GM19025 (cell line): ENCODE results near the gene EVI2B.
"Not testable (repeated sequence)": the region's sequence is repeated elsewhere in the genome, so short reads cannot be mapped to it uniquely, and the experiment has no call there.

ENCODE experiments used
- ATAC-seq: cut with Tn5 transposase; IDR thresholded peaks from one replicate; pipeline ENCODE4 v1.9.1; 2021; ENCODE audit warnings: mild to moderate bottlenecking, low read depth, moderate library complexity; ENCODE audit not compliant: unreplicated experiment

The EVI2B gene

DNA sequence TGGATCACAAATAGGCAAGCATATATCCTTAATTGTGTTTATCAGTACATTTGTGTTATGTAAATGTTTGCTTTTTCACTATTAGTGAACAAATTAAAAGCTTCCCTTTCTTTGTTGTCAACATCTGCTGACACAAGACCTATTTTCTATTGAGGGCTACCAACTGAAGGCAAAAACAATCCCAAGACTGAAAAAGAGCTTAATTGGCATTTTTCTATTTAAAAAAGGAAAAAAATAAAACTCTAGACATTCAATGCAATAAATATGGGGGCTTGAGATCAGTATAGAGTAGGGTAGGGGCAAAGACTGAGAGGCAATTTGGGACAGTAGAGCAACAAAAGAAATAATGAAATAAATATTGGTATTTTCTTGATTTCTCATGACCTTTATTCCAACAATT, 41.1 kb downstream of the EVI2B start:
- no peak for ATAC-seq

DNA sequence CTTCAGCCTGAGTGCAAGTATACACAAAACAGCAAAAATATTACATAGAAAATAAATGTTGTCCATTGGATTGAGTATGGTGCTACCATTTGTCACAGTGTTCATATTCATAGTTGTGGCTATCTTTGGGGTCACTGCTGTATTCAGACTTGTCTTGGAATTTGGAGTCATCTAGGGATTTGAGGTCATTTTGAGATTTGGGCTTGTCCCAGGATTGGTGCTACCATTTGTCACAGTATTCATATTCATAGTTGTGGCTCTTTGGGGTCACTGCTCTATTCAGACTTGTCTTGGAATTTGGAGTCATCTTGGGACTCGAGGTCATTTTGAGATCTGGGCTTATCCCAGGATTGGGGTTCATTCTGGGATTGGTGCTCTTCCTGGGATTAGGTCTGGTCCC, 41.6 kb downstream of the EVI2B start:
- no peak for ATAC-seq

DNA sequence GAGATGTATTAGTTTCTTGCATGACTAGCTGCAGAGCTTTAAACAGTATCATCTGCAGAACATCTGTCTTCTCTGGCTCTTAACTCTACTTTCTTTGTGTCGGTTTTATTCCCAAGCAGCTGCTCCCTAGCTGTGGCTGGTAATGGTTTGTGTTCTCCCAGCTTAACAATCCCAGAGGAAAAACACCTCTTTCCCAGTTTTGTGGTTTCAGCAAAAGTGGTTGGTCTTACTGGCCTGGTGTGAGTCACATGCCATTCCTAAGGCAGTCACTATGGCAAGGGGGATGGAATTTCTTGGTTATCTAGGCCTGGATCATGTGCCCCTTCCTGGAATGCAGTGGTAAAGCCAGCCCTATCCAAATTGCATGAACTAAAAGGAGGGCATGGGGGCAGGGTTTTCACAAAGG, 44.3 kb downstream of the EVI2B start:
- ATAC-seq: no peak

DNA sequence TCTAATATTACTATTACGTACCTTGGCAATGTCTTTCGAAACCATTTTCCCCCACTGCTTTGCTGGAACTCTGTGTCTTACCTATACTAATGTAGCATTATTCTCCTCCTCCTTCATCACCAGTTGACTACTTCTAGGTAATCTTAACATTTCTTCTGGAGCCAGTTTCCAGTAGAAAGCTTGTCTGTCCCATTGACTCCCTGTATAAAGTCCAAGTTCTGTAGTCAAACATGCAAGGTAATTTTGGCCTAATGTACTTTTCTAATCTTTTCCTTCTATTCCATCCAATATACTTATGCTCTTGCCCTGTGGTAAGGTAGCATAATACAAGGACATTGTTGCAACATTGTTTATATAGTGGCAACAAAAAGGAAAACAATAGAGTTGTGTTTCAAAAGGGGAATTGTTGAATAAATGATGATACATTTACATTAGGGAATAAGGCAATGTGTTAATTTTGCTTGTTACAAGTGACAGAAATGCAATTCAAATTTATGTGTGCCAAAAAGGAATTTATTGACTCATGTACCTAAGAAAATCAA, 44.7 kb downstream of the EVI2B start:
- ATAC-seq: no peak

DNA sequence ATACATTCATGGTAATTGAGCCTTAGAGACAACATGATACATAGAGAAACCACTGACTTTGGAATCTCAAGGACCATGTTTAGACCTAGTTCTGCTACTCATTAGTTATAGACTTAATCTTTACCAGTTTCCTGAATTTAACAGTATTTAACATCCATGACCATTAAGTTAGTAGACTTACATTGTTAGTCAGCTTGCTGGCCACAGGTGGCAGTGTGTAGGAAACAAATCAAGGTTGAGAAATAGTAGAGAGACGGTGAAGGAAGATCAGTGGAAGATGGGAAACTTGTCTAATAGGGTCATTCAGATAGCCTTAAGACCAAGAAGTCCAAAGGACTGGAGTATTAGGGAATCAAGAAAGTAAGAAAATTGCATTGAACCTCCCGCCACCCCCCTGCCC, 47.8 kb downstream of the EVI2B start:
- ATAC-seq: no peak

DNA sequence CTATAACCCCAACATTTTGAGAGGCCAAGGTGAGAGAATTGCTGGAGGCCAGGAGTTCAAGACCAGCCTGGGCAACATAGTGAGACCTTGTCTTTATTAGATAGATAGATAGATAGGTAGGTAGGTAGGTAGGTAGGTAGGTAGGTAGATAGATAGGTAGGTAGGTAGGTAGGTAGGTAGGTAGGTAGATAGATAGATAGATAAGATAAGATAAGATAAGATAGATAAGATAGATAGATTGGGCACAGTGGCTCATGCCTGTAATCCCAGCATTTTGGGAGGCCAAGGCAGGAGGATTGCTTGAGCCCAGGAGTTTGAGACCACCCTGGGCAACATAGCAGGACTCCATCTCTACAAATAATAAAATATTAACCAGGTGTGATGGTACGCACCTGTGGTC, 50.9 kb downstream of the EVI2B start:
- ATAC-seq: not testable (repeated sequence)

DNA sequence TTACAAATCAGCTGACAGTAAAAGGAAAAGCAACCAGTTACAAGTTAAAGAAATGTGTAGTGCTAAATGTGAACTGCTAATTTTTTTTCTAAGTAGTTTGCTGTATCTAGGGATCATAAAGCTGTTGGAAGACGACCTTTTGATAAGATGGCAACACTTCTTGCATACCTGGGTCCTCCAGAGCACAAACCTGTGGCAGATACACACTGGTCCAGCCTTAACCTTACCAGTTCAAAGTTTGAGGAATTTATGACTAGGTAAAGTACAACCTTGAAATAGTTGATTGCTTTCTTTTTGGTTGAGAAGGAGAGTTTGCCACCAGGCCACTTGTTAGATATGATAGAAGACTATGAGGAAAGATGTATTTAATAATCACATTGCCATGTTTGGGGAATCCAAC, 52.3 kb downstream of the EVI2B start:
- ATAC-seq: no peak

DNA sequence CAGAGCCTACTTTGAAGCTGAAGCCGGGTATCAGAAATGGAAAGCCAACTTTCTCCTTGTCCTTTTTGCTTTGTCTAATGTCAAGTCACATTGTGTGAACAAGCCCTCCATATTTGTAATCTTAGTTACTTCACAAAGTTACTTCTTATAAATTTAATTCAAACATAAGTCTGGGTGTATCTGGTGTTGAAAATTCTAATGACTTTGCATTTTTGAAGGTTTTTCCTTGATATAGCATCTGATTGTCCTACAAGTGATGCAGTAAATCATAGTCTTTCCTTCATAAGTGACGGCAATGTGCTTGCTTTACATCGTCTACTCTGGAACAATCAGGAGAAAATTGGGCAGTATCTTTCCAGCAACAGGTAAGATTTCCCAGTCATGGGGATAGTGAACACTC, 53.7 kb downstream of the EVI2B start:
- ATAC-seq: no peak

DNA sequence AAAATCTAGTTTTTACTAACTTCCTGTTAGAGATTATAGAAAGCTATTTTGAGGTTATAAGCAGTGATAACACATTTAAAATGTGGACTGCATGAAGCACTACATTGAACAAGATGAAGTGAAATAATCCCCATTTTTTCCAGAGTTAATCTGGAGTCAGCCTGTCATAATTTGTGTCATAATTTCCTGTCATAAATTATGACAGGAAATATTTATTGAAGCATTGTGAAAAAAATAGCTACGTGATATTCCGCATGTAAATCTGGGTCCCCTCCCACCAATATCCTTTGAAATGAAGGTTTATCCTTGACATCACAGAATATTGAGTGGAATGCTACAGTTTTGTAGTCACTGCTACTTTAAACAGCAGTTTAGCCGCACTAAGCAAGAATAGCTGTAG, 56.9 kb downstream of the EVI2B start:
- no peak for ATAC-seq

DNA sequence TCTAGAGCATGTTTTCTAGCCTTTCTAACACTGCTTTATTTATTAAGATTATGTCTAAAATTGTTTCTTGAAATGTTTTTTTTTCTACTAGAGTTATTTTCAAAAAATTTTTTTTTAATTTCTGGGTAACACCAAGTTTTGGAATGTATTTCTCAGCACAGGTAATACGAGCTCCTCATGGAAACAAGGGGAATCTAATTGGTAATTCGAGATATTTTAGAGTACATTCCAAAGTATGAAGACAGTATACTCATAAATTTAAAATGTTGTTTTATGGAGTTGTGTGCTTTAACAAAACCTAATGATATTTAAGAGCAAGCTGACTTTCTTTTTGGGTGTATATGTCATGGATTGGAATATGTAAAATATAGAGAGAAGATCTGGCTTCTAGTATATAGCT, 59.2 kb downstream of the EVI2B start:
- no peak for ATAC-seq
